GM19238 (cell line): ENCODE measurements around the gene CD93.

Source experiments
- DNase-seq: peaks from one replicate; pipeline ENCODE4 v3.0.0; 2011; ENCODE audit warnings: low spot score; ENCODE audit not compliant: insufficient read length

The CD93 gene, protein sequence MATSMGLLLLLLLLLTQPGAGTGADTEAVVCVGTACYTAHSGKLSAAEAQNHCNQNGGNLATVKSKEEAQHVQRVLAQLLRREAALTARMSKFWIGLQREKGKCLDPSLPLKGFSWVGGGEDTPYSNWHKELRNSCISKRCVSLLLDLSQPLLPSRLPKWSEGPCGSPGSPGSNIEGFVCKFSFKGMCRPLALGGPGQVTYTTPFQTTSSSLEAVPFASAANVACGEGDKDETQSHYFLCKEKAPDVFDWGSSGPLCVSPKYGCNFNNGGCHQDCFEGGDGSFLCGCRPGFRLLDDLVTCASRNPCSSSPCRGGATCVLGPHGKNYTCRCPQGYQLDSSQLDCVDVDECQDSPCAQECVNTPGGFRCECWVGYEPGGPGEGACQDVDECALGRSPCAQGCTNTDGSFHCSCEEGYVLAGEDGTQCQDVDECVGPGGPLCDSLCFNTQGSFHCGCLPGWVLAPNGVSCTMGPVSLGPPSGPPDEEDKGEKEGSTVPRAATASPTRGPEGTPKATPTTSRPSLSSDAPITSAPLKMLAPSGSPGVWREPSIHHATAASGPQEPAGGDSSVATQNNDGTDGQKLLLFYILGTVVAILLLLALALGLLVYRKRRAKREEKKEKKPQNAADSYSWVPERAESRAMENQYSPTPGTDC

GRCh38 chr20:23086056-23086566 is at the start of gene CD93:
Gene CD93 (minus strand): TSS chr20:23086324. CDS start chr20:23086192, 132 bp downstream.
- no peak for DNase-seq

DNA sequence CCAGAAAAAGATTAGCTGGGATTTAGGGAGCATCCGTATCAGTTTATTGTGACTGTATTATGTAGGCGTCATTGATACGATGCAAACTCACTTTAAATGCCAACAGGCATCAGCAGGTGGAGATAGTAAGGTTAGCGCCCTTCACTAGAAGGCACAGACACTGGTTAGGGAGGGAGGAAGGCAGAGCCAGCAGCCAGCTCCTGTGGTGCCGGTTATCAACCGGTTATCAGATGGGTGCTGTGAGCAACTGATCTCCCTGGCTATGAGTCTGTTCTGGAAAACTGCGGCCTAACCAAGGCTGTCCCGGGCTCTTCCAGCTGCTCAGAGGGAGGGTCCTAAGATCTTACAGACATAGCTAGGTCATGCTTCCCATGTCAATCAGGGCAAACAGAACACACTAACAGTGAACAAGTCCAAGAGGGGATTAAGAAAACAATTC is 47.5 kb upstream of the CD93 start:
- DNase-seq, result no peak

- DNase-seq, result no peak
Observed at GRCh38 chr20:23132930-23133559, 46.9 kb upstream of the CD93 start.

GRCh38 chr20:23132293-23132929 is 46.3 kb upstream of the CD93 start:
- no peak for DNase-seq

DNA sequence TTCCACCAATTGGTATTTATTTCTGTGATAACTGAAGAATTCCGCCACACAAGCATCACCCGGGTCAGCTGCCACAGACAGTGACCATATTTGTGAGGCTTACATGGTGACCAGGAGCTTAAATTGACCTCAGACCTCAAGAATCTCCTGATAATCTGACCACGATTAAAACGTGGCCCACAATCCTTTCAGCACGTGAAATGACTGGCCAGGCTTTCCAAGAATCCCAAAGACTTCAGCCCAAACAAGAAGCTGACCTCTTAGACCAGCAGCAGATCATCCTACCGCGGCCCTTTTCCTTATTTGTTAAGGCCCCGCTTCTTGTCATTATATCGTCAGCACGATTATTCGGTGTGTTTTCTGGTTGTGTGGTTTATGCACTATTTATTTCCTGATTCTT is 45.6 kb upstream of the CD93 start:
- no peak for DNase-seq

- DNase-seq, result no peak
Observed at GRCh38 chr20:23130622-23131140, 44.6 kb upstream of the CD93 start.

- DNase-seq, result no peak
Observed at GRCh38 chr20:23129891-23130621, 43.9 kb upstream of the CD93 start.

- no peak for DNase-seq
Observed at GRCh38 chr20:23129266-23129665, 43.1 kb upstream of the CD93 start.

- DNase-seq, result no peak
Observed at GRCh38 chr20:23128461-23129125, 42.5 kb upstream of the CD93 start.

GRCh38 chr20:23127506-23128279 is 41.6 kb upstream of the CD93 start:
- no peak for DNase-seq

- DNase-seq, result no peak
Observed at GRCh38 chr20:23126281-23127061, 40.3 kb upstream of the CD93 start.

- no peak for DNase-seq
Observed at GRCh38 chr20:23125625-23126191, 39.6 kb upstream of the CD93 start.

DNA sequence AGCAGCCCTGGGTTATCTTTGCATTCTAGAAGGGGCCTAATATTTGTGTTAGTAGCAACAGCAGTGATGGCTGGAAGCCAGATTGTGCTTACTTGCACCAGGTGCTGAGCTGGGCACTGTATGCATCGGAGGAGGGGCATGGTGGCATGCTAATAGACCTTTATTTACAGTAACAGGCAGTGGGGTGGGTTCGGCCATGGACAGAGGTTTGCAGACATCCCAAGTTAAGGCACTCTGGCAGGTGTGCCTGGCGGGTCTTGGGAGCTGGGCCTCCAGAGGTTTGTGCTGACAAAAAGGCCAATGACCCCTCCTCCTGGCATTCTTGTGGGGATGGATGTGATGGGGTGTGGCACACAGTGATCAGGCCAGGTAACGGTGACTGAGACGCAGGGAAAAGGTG is 39.0 kb upstream of the CD93 start:
- no peak for DNase-seq

DNA sequence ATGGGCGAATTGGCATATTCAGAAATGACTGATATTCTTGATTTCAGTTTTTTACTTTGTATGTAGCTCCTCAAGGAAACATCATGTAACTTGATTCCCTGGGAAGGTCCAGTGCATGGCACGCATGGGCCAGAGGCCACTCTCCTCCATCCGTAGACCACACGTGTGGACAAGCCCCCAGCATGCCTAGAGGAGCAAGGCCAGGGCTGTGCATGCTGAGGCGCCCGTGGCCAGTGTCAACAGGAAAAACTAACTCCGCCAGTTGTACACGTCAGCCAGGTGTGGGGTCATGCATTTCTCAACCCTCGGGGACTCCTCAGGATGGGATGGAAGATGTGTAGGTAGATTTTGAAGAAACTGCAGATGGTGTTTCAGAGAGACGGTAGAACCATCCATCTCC is 37.8 kb upstream of the CD93 start:
- DNase-seq, result no peak

GRCh38 chr20:23122796-23123655 is 36.9 kb upstream of the CD93 start:
- DNase-seq, result no peak

- DNase-seq, result no peak
Observed at GRCh38 chr20:23122321-23122720, 36.2 kb upstream of the CD93 start.

DNA sequence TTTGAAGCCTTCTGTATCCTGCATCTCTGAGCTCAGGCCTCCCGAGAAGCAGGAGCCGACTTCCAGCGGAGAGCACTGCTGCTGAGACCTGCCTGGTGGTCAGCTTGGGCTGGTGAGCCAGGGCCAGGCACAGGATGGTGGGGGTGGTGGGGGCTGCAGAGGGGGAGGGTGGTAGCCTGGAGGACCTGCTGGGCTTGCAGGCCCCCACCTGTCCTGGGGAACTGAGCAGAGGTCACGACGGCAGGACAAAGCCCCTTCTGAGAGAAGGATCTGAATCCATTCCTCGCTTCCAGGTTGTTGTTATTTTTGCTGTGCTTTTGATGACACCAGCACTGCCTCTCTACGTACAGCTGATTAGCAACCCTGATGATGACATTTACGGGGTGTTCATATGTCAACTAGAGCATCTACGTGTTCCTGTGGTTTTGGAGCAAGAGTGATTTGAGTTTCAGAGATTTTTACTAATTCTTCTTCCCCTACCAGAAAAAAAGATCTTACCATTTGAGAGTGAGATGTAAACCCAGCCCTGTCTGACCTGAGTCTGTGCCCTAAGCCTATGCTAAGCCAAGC is 35.7 kb upstream of the CD93 start:
- DNase-seq, result no peak
